A673 (cell line): ENCODE data around the gene XAB2.

Source experiments
- EZH2 ChIP-seq: fragments of 200-600 bp; sonication (generic); IDR thresholded peaks from 2 replicates; pipeline ENCODE4 v1.6.1; 2017; ENCODE audit warnings: borderline replicate concordance, low read depth, mild to moderate bottlenecking, mixed read lengths, antibody characterized with exemption, low read length; ENCODE audit not compliant: poor library complexity, severe bottlenecking
- TF ChIP-seq, protein P1 (sequence below): fragments of 300-800, 200-600 bp; sonication (generic); conservative IDR thresholded peaks from 2 replicates; pipeline ENCODE4 v1.5.1; 2017; ENCODE audit warnings: low read depth, mild to moderate bottlenecking, antibody characterized with exemption, low read length, moderate library complexity, mixed read lengths

DNA sequence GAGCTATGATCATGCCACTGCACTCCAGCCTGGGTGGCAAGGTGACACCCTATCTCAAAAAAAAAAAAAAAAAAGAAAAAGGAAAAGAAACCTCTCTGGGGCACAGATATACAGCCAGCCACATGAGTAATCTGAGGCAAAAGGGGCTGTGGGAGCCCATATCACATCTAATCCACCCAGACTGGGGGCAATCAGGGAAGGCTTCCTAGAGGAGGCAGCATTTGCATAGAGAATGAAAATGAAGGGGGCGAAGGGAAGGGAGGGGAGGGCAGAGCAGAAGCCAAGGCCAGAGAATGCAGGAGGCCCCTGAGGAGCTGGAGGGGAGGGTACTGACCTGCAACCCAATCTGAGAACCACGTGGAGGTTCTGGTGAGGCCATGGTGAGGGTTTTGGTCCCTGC, 20.8 kb upstream of the XAB2 start:
- TF ChIP-seq, protein P1, sequence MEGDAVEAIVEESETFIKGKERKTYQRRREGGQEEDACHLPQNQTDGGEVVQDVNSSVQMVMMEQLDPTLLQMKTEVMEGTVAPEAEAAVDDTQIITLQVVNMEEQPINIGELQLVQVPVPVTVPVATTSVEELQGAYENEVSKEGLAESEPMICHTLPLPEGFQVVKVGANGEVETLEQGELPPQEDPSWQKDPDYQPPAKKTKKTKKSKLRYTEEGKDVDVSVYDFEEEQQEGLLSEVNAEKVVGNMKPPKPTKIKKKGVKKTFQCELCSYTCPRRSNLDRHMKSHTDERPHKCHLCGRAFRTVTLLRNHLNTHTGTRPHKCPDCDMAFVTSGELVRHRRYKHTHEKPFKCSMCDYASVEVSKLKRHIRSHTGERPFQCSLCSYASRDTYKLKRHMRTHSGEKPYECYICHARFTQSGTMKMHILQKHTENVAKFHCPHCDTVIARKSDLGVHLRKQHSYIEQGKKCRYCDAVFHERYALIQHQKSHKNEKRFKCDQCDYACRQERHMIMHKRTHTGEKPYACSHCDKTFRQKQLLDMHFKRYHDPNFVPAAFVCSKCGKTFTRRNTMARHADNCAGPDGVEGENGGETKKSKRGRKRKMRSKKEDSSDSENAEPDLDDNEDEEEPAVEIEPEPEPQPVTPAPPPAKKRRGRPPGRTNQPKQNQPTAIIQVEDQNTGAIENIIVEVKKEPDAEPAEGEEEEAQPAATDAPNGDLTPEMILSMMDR: no peak
- no peak for TF ChIP-seq EZH2
